Hematopoietic multipotent progenitor cell treated with erythropoietin and hydrocortisone succinate and interleukin-3 and kit ligand, for 8 days (in vitro differentiated cells): ENCODE data around the gene KRTAP5-2.

Experiments used
- DNase-seq: peaks from one replicate; pipeline ENCODE4 v3.0.0-alpha.2; 2015

KRTAP5-2 gene

DNA sequence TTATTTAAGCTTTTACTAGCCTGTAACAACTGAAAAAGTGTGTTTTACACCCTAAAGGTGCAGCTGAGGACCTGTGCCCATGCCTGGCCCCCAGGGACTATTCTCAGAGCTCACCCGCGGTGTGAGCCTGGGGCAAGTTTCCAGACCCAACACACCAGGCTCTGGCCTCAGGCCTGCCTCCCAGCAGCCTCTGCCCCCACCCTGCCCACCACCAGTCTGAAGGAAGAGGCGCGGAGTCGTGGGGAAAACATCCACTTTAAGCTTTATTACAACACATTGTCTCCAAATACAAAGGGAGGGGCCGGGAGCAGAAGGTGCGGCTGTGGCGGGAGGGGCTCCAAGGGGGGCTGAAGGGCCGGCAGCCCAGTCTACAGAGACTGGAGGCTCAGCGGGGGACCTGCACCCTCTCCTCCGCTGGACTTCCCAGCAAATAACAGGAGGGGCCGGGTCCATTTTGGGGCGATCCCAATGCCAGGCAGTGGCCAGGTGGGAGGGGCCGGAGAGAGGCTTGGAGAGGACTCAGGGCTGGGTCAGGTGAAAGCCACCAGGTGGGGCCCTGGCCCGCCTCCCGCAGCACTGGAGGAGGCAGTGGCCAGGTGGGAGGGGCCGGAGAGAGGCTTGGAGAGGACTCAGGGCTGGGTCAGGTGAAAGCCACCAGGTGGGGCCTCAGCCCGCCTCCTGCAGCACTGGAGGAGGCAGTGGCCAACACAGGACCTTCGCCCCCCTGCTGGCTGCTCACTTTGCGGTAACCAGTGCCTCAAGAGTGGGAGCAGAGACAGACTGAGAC is 44.1 kb downstream of the KRTAP5-2 start:
- DNase-seq: no peak

DNA sequence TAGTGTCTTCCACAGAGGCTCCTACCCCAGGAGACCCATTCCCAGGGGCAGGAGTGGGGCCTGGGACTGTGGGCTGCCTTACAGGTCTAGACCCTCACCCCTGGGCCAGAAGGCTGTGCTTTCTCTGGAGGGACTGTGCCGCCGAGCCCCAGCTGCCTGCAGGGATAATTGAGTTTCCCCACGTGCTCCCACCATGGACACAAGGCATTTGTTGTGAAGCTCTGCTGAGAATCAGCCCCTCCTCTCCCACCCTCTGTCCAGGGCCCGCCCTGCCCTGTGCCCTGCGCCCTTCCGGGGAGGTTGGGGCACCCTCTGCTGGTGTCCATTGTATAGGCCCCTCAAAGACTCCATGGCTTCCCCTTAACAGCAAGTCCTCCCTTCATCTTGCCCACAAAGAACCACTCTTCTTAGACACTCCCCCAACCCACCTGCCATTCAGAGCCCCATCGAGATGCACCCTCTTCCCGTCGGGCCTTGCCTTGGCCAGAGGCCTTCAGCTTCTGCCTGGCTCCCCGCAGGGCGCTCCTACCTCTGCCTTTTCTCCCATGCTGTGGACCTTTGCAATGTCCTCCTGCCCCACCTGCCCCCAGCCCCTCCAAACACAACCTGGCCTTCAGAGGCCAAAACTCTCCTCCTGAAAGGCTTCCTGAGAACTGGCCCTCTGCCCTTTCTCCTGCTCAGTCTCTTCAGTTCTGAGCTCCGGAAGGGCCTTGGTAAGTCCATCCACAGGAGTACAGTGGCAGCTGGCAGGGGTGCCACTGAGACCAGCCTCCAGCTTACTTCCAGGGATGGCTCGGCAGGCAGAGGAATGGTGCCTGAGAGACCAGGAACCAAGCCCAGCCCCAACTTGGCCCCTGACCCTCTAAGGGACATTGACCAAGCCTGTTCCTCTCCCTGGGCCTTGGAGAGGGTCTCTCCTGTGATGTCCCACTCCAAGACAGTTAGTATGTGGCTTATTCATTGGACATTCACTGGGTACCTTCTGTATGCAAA is 48.5 kb downstream of the KRTAP5-2 start:
- peak; percentile 9 for DNase-seq

DNA sequence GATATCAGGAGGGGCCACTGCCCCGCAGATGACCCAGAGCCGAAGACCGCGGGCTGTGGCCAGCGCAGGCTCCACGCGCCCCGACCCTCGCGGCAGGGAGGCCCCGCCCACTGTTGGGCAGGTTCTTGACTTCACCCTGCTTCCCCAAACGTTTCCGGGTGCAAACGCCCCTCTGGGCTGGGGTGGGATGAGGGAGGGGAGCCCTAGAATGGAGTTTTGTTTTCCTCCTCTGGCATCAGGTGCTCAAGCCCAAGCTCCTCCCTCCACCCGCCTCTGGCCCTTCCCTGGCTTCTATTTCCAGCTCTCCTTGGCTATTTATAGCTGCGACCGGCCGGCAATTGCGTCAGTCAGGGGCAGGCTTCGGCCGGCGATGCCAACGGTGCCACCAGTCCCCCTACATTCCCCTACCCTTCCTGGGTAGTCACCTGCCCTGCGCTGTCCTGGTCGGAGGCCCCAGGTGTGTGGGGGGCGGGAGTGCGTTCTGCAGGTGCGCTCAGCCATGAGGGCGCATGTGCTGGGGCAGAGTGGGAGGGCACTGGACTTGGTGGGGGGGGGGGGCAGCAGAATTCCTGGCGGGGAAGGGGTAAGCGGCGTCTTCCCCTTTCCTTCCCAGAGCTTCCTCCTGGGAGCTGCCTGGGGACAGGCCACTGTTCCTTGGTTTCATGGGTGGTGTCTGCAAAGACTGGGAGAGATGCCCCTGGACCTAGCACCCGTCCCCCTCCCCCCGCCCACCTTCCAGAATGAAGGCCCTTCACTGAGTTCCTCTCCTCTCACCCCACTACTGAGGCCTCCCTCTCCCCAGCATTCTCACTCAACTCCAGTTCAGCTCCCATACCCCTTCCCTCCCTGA is 49.6 kb downstream of the KRTAP5-2 start:
- DNase-seq: no peak

DNA sequence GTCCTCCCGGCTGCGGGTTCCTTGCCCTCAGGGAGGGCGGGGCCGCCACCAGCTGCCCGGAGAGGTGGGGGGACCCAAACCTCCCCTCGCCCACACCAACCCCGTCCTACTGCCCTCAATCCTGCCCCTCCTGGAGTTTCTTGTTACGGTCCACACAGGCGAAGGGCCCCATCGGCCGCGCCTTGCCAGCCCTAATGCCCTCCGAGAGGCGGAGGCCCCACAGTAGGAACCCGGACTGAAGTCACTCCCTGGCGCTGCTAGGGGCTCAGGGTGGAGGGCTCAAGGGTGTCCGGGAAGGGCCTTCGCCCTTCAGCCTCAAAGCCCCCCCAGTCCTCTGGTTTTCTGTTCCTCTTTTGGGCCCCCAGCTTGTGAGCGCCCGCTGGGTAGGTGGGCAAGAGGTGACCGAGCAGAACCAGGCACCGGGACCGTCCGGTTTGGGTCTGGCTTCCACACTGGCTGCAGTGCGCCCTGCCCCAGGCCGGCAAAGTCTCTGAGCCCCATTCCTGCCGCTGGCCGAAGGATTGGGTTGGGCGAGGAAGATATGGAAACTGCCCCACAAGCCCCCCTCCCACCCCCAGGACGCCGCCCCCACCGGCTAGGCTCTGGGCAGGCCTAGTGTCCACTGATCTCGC is 50.5 kb downstream of the KRTAP5-2 start:
- no peak for DNase-seq
